DOHH2 (cell line): ENCODE measurements around the gene SLC44A1.

Experiments
- H3F3A ChIP-seq: fragments of 200-600 bp; sonication (generic), shearing (Covaris generic); 2 replicates; pipeline ENCODE4 v1.6.0; 2016; ENCODE audit warnings: antibody characterized with exemption, mild to moderate bottlenecking; ENCODE audit not compliant: control insufficient read depth, insufficient read depth
- H3K27ac ChIP-seq: fragments of 200-600 bp; sonication (generic); 2 replicates; pipeline ENCODE4 v1.5.1; 2014; ENCODE audit warnings: low read depth, mild to moderate bottlenecking, low read length, moderate library complexity
- H3K27me3 ChIP-seq: fragments of 200-600 bp; sonication (generic); 2 replicates; pipeline ENCODE4 v1.6.1; 2014; ENCODE audit warnings: mild to moderate bottlenecking, low read length, mixed read lengths; ENCODE audit not compliant: control insufficient read depth
- H3K36me3 ChIP-seq: fragments of 200-600 bp; sonication (generic); 2 replicates; pipeline ENCODE4 v1.6.1; 2014; ENCODE audit warnings: mild to moderate bottlenecking, low read length, moderate library complexity, mixed read lengths; ENCODE audit not compliant: control insufficient read depth
- H3K4me1 ChIP-seq: fragments of 200-600 bp; sonication (generic); 2 replicates; pipeline ENCODE4 v1.6.1; 2014; ENCODE audit warnings: mild to moderate bottlenecking, low read length, mixed read lengths; ENCODE audit not compliant: control insufficient read depth
- H3K4me2 ChIP-seq: fragments of 200-600 bp; sonication (generic); 2 replicates; pipeline ENCODE4 v1.6.0; 2014; ENCODE audit warnings: mild to moderate bottlenecking, low read length, moderate library complexity
- H3K4me3 ChIP-seq: fragments of 200-600 bp; sonication (generic); 2 replicates; pipeline ENCODE4 v1.5.1; 2014; ENCODE audit warnings: mild to moderate bottlenecking, low read length, mixed read lengths
- H3K79me2 ChIP-seq: fragments of 200-600 bp; sonication (generic); 2 replicates; pipeline ENCODE4 v1.6.1; 2014; ENCODE audit warnings: mild to moderate bottlenecking, low read length, mixed read lengths; ENCODE audit not compliant: control insufficient read depth
- H3K9me2 ChIP-seq: fragments of 200-600 bp; sonication (generic); replicated peaks from 2 replicates; pipeline ENCODE4 v1.6.1; 2014; ENCODE audit warnings: mild to moderate bottlenecking, low read length, mixed read lengths; ENCODE audit not compliant: control insufficient read depth
- H3K9me3 ChIP-seq: fragments of 200-600 bp; sonication (generic); 2 replicates; pipeline ENCODE4 v1.6.1; 2014; ENCODE audit warnings: antibody characterized with exemption, low read length, mixed read lengths; ENCODE audit not compliant: control insufficient read depth, insufficient read depth
- H4K20me1 ChIP-seq: fragments of 200-600 bp; sonication (generic); 2 replicates; pipeline ENCODE4 v1.6.0; 2014; ENCODE audit warnings: low read depth, mild to moderate bottlenecking, antibody characterized with exemption, low read length, moderate library complexity; ENCODE audit not compliant: control insufficient read depth, insufficient read depth
- CTCF ChIP-seq: fragments of 200-600 bp; sonication (generic); IDR thresholded peaks from one replicate; pipeline ENCODE4 v1.5.1; 2014; ENCODE audit warnings: antibody characterized with exemption, mild to moderate bottlenecking, low read depth, low read length; ENCODE audit not compliant: poor library complexity, severe bottlenecking
- EZH2phosphoT487 ChIP-seq: fragments of 200-600 bp; sonication (generic); IDR thresholded peaks from 2 replicates; pipeline ENCODE4 v1.6.1; 2017; ENCODE audit warnings: borderline replicate concordance, mild to moderate bottlenecking, antibody characterized with exemption, low read length, moderate library complexity, mixed read lengths

SLC44A1 gene

GRCh38 chr9:105328872-105329718 lies 84.6 kb downstream of the SLC44A1 start:
- Histone ChIP-seq H3K27ac (no peak overlapping the region), H3K36me3 (no peaks in the 10 kb centered on the region), H3K27me3 (no peaks in the 10 kb centered on the region), H3K4me1 (peaks cover 12% of the 10 kb centered on the region), H3K79me2 (no peaks in the 10 kb centered on the region), H4K20me1 (no peaks in the 10 kb centered on the region), H3K9me2 (no peaks in the 10 kb centered on the region), H3K4me2 (no peak overlapping the region), H3F3A (no peaks in the 10 kb centered on the region), H3K9me3 (no peaks in the 10 kb centered on the region), H3K4me3 (no peak overlapping the region)
- TF ChIP-seq CTCF (no peak), EZH2phosphoT487 (no peak)

GRCh38 chr9:105329719-105330062 lies 85.2 kb downstream of the SLC44A1 start:
- Histone ChIP-seq H3K9me3 (no peaks in the 10 kb centered on the region), H3K4me2 (no peak overlapping the region), H3K27ac (no peak overlapping the region), H3K9me2 (no peaks in the 10 kb centered on the region), H4K20me1 (no peaks in the 10 kb centered on the region), H3K36me3 (no peaks in the 10 kb centered on the region), H3K4me3 (no peak overlapping the region), H3K27me3 (no peaks in the 10 kb centered on the region), H3K4me1 (peaks cover 16% of the 10 kb centered on the region), H3F3A (no peaks in the 10 kb centered on the region), H3K79me2 (no peaks in the 10 kb centered on the region)
- TF ChIP-seq CTCF, result no peak

- Histone ChIP-seq H3K27me3 (no peaks in the 10 kb centered on the region), H3K4me1 (peaks cover 16% of the 10 kb centered on the region), H3F3A (no peaks in the 10 kb centered on the region), H3K36me3 (no peaks in the 10 kb centered on the region), H3K4me3 (no peak overlapping the region), H4K20me1 (no peaks in the 10 kb centered on the region), H3K9me3 (no peaks in the 10 kb centered on the region), H3K79me2 (no peaks in the 10 kb centered on the region), H3K27ac (no peak overlapping the region), H3K9me2 (no peaks in the 10 kb centered on the region), H3K4me2 (no peak overlapping the region)
- TF ChIP-seq EZH2phosphoT487 (no peak), CTCF (no peak)
These were observed 85.8 kb downstream of the SLC44A1 start for GRCh38 chr9:105330201-105330600.
